Measurements from ENCODE around the gene SUCO.
A peak's percentile ranks its signal among the peaks of the same experiment; 100 is the strongest.
"Not testable (repeated sequence)": the region's sequence is repeated elsewhere in the genome, so short reads cannot be mapped to it uniquely, and the experiment has no call there.

The SUCO gene

GRCh38 chr1:172612478-172612877 is 79.5 kb downstream of the SUCO start:
- DNase-seq = no peak

GRCh38 chr1:172613294-172613693 is 80.3 kb downstream of the SUCO start:
- peak; percentile 13 for DNase-seq

GRCh38 chr1:172616195-172616594 is 83.2 kb downstream of the SUCO start:
- DNase-seq = no peak

- no peak for DNase-seq
Measured at GRCh38 chr1:172616636-172617035, 83.7 kb downstream of the SUCO start.

- not testable (repeated sequence) for DNase-seq
Measured at GRCh38 chr1:172620603-172621002, 87.7 kb downstream of the SUCO start.

DNA sequence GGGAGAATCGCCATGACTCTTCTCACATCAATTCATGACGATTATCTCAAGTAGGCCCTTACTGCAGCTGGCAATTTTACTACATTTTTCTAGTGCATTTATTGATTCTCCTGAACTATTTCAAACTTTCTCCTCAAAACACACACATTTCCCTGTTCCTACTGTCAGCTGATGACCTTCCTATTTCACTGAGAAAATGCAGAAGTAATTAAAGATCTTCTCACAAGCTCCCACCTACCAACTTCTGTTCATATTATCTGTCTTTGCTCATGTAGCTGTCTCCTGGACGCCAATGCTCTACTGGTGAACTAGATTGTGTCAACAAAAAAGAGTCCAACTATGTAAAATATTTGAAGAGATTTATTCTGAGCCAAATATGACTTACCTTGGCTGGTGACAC is 89.6 kb downstream of the SUCO start:
- DNase-seq = no peak

DNA sequence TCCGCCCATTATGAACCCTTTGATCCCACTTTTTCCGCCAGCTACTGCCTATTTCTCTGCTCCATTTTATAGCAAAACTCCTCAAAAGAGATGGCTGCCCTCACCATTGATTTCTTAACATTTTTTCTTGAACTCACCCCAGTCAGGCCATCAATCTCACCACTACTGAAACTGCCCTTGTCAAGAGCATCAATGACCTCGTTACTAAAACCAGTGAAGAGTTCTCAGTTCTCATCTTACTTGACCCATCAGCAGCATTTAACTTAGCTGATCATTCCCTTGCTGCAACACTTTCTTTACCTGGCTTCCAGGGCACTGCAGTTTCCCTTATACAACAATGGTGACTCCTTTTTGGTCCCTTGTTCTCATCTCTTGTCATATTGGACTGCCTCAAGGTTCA is 90.8 kb downstream of the SUCO start:
- no peak for DNase-seq

GRCh38 chr1:172626845-172627244 is 93.9 kb downstream of the SUCO start:
- no peak for DNase-seq

GRCh38 chr1:172627702-172628101 is 94.8 kb downstream of the SUCO start:
- DNase-seq = no peak

DNA sequence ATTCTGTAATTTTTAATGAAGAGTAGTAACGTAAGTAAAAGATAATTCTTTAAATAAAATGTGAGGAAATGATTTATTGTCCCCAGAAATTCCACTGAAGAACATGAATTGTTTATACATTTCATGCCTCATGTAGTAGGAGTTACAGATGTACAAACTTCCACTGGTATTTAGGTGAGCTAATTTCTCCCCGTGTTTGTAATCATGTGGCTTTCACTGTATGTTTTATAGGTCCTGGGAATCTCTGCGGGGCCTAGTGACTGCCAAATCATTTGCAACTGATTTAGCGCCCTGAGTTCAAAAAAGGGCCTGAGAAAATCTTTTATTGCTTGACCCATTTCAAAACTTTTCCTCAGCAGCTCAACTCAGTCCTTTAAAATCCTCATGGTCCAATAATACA is 95.5 kb downstream of the SUCO start:
- DNase-seq = peak; percentile 51

DNA sequence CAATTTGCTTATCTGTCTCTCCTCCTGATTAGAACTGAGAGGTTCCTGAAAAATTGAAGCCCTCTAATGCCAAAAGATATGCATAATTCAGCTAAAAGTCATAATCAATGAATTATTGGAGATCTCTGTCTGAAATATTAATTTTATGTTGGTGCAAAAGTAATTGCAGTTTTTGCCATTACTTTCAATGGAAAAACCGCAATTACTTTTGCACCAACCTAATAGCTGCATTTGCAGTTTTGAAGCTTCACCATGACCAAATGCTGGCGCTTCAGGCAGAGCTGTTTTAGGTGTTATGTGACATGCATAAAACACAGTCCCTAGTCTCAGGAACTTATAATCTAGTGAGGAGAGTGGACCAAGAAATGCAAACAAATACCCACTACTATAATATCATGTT is 96.2 kb downstream of the SUCO start:
- no peak for DNase-seq

DNA sequence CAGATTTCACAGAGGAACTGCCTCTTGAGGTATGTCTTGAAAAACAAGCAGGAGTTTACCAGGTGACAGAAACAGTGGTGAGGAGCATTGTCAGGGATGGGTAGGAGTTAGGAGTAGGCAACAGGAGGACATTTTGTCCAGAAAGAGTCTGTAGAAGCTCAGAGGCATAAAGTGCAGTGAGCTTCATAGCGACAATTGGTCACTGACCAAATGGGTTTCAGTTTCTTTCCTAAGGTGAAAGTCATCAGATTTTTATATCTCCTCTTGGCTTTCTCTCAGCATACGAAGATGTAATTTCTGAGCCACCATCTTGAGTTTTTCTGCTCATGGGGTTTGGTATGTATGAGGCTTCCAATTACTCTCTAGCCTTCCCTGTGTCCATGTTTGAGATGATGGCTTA is 96.7 kb downstream of the SUCO start:
- no peak for DNase-seq

DNA sequence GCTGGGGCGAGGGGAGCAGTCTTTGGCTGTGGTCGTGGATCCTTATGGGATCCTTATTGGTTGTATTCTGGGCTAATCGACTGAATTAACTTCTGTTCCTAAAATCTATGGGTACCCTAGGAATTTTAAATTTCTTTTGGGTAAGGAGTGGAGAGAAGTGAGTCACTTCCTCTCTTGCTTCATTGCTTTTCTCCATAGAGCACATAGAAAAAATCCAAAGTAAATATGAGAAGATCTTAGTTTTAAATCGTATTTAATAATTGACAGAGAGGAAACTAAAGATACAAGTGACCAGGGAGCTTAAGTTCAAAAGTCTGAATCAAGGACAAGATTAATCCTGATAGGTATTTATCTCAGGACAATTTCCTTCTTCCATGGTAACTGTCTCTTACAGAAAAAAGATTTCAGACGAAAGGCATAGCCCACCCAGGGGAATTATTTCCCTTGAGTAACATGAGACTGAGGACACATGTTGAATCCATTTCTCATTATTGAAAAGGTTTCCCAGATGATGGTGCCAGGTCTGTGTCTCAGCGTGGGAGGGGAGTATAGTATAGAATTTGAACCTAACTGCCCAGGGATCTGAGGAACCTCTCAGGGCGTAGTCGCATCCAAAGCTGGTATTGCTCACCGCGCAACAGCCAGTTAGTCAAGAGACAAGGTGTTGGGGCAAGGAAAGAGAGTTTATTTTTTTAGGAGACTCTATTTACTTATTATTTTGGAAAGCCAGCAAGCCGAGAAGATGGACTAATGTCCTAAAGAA is 97.3 kb downstream of the SUCO start:
- DNase-seq = no peak

DNA sequence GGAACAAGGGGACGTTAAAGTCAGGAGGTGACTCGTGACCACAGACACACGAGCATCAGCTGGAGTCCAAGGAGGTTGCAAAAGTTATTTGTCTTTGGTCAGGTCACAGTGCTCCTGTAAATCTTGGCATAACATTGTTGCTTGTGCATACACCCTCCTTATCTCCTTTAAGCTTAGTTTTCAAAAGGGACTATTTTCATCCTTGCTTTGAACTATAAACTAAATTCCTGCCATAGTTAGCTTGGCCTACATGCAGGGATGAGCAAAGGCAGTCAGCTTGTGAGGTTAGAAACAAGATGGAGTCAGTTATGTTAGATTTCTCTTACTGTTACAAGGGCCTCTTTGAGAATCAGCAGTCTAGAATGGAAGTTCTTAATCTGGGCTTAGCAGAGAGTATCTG is 97.9 kb downstream of the SUCO start:
- no peak for DNase-seq

GRCh38 chr1:172637522-172637921 is 104.6 kb downstream of the SUCO start:
- peak; percentile 89 for DNase-seq

GRCh38 chr1:172638249-172638648 is 105.3 kb downstream of the SUCO start:
- no peak for DNase-seq

DNA sequence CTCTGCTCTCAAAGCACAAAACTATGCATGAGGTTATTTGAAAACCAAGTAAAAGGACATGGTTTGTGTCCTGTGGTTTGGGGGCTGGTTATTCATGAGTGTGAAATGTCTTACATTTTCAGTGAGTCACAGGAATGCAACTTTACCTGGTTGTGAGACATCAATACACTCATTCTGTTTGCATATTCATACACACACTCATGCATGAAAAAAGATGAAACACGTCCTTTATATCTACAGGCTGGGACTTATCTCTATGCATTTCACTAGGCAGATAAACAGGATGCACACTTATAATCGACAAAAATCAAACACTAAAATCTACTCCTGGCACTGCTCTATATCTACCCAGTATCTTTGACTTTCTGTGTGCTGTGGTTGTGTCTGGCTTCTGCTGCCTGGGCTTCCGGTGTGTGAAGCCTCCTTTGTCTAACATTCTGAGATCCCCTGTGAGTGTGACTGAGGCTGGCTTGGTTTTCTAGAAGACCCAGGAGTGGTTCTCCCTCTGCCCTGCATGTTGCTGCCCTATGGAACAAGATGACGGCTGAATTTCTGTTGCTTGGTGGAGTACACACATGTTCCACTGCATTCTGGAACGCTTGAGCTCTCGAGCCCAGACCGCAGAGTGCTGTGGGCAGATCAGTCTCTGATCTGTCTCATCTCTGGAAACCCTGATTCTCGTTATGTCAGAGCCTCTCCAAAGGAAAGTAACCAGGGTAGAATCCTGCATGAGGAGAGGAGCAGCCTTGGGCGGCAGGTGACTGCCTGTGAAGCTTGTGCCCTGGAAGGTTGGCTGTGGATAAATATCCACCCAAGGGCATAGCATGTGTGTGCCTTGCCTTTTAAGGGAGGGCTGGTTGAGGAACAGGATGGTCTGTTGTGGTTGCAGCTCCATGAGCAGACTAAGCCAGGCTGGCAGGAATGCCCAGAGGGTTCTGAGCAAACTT is 106.2 kb downstream of the SUCO start:
- DNase-seq = peak; percentile 98

DNA sequence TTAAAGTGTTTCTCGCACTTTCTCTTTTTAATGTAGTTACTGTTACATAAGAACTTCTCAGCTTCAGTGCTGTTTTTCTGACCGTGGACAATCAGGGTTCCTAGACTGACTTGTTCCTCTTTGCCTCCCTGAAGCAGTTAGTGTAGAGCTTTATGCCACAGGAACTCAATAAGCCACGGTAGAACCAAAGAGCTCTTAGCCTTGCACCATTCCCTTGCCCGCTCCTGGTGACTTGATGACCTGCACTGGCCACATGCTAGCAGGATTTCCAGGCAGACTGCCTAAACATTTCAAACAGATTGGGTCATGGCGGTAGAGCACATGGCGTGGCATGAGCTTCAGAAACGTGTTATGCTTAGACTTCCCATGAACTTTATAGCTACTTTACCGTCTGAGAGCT is 107.2 kb downstream of the SUCO start:
- no peak for DNase-seq

DNA sequence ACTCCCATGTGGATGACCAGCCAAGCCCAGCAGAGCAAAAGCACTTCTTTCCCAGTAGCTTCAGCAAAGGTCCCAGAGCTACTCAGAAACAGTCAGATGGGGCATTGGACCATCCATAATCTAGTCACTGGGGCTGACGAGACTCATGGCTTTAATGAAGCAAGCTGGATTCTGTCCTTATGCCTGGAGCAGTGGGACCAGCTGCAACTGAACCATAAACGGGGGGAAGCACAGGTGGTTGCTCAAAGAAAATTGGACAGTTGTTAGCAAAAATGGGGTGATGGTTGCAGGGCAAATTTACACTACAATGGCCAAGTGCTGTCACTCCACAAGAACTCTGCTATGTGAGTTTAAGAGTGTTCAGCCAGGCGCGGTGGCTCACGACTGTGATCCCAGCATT is 108.5 kb downstream of the SUCO start:
- no peak for DNase-seq

GRCh38 chr1:172642970-172643369 is 110.0 kb downstream of the SUCO start:
- DNase-seq = no peak

- no peak for DNase-seq
Measured at GRCh38 chr1:172646653-172647052, 113.7 kb downstream of the SUCO start.

DNA sequence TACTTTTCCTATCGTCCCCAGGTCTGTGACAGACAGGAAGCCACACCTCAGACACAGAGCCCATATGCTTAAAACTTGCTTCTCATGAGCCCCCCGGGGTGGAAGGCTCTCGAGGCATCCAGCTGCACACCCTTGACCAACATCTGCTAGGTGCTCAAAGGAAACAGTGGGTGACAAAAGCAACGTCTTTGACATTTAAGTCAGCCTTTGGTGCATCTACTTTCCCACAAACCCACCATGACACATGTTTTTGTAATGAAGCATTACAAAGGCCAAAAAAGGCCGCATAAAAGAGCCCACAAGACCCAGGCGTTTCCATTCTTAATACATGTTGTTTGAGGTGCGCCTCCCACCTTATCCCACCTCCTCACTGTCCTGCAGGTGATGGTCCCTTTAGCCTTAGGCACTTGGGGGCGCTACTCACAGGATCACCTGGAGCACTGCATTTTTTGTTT is 114.2 kb downstream of the SUCO start:
- DNase-seq = no peak

- no peak for DNase-seq
Measured at GRCh38 chr1:172647987-172648386, 115.0 kb downstream of the SUCO start.

Data from fibroblast of upper back skin (primary cell).